Measurements from ENCODE around the gene MSMB.

Gene MSMB

GRCh38 chr10:46031648-46032532 is 14.2 kb downstream of the MSMB start:
- no peak for DNase-seq

DNA sequence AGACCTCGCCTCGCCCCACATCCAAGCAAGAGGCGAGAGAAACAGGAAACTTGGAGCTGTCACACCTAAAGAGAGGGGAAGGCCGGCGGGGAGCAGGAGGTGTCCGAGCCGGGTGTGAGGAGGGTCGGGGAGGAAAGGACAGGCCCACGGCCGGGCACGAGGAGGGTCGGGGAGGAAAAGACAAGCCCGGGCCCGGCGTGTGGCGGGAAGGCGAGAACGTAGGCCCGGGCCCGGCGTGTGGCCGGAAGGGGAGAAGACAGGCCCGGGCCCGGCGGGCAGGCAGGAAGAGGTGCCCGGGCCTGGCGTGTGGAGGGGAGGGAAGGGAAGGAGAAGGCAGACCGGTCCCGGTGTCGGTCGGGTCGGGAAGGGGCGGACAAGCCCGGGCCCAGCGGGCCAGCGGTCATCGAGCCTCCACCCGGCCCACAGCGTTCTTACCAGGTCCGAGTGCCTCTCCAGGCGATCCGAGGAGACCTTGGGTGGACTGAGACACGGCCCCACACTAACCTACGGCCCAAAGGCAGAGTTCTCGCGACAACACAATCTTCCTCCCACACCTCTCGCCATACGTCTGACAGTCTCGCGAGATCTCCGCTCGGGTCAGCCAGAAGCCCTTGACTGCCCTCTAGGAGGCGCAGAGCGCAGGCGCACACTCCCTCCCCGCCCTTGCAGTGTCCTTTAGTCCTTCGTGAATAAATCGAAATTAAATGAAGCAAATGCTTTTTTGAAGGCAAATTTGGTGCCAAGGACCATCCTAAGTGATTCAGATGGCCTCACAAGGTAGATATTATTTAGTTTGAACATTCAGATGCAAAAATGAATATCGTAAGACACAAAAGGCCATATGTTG is 15.8 kb downstream of the MSMB start, which contains the start of gene NCOA4:
Gene NCOA4 (minus strand): TSS at position 533 of the 847 bp plus-strand sequence. CDS start 13,943 bp downstream, outside the sequence.
- peak; percentile 99 for DNase-seq

GRCh38 chr10:46029461-46030030 is 16.5 kb downstream of the MSMB start:
- no peak for DNase-seq

- peak; percentile 89 for DNase-seq
Measured at GRCh38 chr10:46028584-46029460, 17.2 kb downstream of the MSMB start.

GRCh38 chr10:46026106-46026505 is 20.0 kb downstream of the MSMB start:
- DNase-seq = no peak

GRCh38 chr10:46025406-46025805 is 20.7 kb downstream of the MSMB start:
- no peak for DNase-seq

- no peak for DNase-seq
Measured at GRCh38 chr10:46024948-46025347, 21.1 kb downstream of the MSMB start.

- DNase-seq = peak; percentile 96
Measured at GRCh38 chr10:46022978-46023702, 22.9 kb downstream of the MSMB start.

DNA sequence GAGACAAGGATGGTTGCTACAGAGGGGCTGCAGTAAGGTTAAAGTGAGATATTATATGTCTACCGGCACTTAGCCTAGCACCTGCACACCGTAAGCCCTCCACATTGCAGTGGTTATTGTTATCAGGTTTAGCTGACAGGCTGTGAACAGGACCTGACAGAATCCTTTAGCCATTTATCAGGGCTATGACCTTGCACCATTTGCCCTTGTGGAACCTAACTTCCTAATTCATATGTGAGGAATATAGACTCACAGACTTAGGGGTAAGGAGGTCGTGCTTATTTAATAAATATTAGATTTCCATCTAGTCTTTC is 25.8 kb downstream of the MSMB start:
- no peak for DNase-seq

DNA sequence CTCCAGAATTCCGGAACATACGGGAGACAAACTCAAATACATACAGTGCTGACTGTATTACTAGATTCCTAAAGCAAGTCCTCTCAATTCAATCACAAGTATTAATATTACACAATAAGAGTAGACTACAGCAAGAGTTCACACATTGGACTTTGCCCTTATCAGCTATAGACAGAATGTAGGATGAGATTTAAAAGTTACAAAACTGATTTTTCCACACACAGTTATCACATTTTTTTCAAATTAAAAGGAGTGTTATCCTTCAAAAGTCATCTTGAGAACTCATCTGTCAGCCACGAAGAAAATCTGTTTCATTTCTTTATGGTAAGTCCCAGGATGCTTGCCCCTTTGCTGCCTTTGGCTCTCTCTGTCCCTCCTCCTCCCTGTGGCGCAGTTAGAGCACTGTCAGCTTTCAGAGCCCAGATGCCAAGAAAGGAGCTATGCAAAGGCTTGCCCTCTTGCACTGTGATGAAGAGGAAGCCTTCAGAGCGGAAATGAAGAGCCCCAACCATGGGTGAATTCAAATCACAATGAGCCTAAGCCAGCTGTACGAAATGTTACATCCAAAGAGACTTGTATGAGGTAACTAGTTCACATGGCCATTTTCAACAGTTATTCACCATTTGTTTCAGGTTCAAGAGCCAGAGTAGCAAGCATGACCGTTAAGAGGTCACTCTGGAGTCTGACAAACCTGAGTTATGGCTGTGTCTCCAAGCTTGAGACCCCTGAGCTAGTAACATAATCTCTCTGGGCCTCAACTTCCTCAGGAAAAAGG is 26.3 kb downstream of the MSMB start:
- no peak for DNase-seq

DNA sequence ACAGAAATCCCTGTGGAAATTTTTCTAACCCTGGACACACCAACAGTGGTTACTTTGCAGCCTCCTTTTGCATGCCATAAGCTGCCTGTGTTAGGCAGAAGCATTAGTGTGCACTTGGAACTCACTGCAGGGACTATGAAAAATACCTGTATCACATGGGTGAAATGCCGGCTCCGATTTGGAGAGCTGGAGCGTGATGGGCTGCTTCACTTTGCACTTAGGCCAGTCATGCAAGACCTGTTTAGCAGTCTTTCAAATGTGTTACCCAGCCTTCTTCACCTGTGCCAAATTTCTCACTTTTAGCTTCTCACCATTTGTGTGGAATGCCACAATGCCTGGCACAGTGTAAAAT is 26.9 kb downstream of the MSMB start:
- DNase-seq = no peak

DNA sequence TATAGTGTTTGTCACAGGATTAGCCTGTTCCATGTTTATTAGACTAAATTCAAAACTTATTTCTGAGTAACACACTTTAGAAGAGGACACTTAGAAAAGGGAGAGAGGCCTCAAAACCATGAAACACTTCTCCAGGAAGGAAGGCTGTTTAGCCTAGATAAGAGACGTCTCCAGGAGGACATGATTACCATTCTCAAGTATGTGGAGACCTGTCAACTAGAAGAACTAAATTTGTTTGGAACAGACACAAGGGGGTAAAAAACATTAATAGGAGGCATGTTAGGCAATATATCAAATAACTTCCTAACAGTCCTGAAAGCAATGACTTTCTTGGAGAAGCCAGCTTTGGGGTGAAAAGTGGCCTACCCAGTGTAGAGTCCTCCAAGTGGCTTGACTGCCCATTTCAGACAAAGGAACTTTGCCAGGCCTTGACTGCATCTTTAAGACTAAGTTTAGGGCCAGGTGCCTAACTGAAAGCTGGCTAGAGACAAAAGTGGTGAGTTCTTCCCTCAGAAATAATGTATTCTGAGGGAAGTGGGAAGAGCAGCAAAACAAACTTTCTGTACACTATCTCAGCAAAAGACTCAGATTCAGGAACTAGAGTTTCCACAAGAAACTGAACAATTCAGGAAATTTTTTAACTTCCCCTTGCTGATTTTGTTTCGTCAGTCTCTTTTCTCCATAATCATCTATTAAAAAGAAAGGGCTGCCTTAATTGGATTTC is 27.5 kb downstream of the MSMB start:
- DNase-seq = no peak

DNA sequence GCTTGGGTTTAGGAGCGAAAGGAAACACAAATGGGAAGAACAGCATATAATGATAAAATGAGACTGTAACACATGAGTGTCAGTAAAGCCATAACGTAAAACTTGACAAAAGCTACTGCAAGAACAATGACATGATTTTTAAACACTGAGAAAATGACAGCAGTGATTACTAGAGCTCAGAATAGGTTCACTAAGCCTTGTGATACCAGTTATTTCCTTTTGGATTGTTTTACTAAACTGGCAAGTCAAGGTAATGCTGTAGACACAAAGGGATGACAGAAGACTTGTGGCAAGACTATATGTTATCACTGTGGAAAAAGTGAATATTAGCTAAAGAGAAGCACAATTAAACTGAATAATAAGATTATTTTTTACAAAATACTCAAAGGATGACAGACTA is 28.3 kb downstream of the MSMB start:
- no peak for DNase-seq

DNA sequence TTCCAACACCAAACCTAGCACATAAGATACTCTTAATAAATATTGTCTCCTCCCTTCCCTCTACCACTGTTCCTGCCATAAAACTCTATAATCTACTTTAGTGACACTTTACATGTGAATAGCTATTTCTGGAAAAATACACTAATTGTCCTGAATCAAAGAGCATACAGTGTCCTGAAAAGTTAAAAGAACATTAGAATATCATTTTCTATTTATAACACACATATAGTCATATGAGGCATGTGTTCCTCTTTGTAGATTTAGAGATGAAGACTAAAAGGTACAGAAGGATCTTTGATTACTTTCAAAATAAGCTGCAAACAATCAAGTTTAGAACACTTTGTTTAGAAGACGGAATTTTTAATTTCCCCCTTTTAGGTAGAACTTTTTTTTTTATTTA is 29.3 kb downstream of the MSMB start:
- no peak for DNase-seq

DNA sequence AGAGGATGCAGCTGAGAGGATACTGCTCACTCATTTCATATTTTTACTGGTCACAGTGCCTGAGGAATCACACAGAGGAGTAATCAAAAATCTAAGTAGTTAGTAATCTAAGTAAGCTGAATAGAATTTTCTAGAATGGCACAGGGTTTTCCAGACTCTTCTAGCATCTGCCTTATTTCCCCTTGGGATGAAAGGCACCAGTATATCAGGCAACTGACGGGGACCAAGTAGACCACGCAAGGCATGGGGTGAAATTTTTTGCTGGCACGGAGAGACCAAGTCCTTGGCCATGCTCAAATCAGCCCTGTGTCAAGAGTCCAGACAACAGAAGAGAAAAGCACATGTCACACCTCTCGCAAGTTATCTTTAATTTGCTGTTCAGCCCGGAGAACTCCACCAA is 29.9 kb downstream of the MSMB start:
- DNase-seq = no peak

DNA sequence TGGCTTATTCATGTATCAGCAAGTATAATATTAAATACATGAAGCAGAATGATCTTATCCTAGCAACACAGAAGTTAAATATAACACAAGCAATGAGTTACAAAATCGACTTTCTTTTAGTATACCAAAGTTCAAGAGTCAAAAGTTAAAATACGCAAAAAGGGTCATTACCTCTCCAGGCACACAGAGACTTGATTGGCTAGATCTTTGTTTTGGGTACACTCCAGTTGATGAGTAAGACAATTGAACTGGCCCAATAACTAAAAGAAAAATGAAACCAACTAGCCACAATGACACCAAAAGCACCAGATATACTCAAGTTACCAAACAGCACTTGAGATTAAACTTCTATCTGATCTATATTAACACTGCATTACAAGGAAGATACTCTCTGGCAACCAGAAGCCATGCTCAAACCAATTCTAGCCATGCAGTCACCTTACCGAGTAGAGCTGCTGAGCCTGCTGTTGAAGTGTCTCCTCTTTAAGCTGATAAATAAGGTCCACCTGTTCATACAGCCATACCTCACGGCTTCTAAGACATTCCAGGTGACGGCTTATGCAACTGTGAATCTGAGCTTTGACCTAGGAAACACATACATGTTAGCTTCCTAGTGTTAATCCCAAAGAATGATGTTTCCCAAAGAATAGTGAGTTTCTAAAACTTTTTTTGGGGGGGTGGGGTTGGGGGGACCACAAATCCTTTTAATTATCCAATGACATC is 31.2 kb downstream of the MSMB start:
- DNase-seq = no peak

DNA sequence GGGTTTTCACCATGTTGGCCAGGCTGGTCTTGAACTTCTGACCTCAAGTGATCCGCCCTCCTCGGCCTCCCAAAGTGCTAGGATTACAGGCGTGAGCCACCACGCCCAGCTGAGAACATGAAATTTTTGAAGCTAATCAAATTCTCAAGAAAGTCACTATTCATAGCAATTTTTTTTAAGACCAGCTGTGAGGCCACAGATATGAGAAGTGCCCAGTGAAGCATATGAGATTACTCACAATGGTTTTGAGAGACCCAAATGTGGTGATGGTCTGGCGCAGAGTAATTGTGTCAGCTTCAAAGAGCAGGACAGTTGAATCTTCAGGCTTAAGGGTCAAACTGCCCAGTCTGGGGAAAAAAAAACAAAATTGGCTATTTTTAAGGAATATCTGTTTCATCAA is 31.9 kb downstream of the MSMB start:
- no peak for DNase-seq

GRCh38 chr10:46012746-46013145 is 33.3 kb downstream of the MSMB start:
- no peak for DNase-seq

- no peak for DNase-seq
Measured at GRCh38 chr10:46006219-46006618, 39.9 kb downstream of the MSMB start.

- DNase-seq = no peak
Measured at GRCh38 chr10:46005383-46005782, 40.7 kb downstream of the MSMB start.

Measured in DMS53 (cell line).